Right lobe of liver (tissue), 6 donors: Measurements from ENCODE around the gene LPA. TPM values are rescaled to one million over a fixed set of nuclear protein-coding genes. Genes with fewer than 3 reads are reported as not detected.
"Not testable (repeated sequence)": the region's sequence is repeated elsewhere in the genome, so short reads cannot be mapped to it uniquely, and the experiment has no call there.

Source experiments
- ATAC-seq, 4 donors: fragments of 200-7000 bp; cut with Tn5 transposase; one replicate each; pipeline ENCODE4 v1.9.1; 2020; ENCODE audit warnings: mild to moderate bottlenecking in 4 of 4, moderate library complexity in 4 of 4
- DNase-seq, 3 donors: peaks; one replicate each; pipeline ENCODE4 v3.0.0-alpha.2; 2020
- H3K27ac ChIP-seq, 3 donors: fragments of 200-600 bp; one replicate each; pipeline ENCODE4 v1.8.0; 2022
- H3K27me3 ChIP-seq, 2 donors: fragments of 200-600 bp; one replicate each; pipeline ENCODE4 v1.8.0; 2022
- H3K36me3 ChIP-seq, 4 donors: fragments of 200-600 bp; sonication (generic) in 1 of 4; one replicate each; pipeline versions ENCODE4 v1.5.1 to v1.8.0; 2017 to 2022; ENCODE audit warnings: control low read depth in 1 of 4
- H3K4me1 ChIP-seq, 4 donors: fragments of 200-600 bp; sonication (generic) in 1 of 4; one replicate each; pipeline versions ENCODE4 v1.5.1 to v1.8.0; 2017 to 2022; ENCODE audit warnings: control low read depth in 1 of 4
- H3K4me3 ChIP-seq, 3 donors: fragments of 200-600 bp; one replicate each; pipeline ENCODE4 v1.8.0; 2022
- H3K9me3 ChIP-seq, 4 donors: fragments of 200-600 bp; sonication (generic) in 1 of 4; one replicate each; pipeline versions ENCODE4 v1.5.1 to v1.8.0; 2017 to 2022; ENCODE audit warnings: control low read depth in 1 of 4
- CTCF ChIP-seq, 4 donors: fragments of 200-600 bp in 3 of 4; fragments of 450-650 bp in 1 of 4; IDR thresholded peaks; one replicate each; pipeline versions ENCODE4 v1.5.1 to v1.8.0; 2016 to 2022; ENCODE audit warnings: antibody characterized with exemption in 4 of 4, mild to moderate bottlenecking in 2 of 4
- POLR2A ChIP-seq: fragments of 450-650 bp; IDR thresholded peaks from one replicate; pipeline ENCODE4 v1.6.1; 2017; ENCODE audit warnings: antibody characterized with exemption, mild to moderate bottlenecking
- WGBS: methylation state at CpG from one replicate; pipeline ENCODE4 v1.1.6; 2018; ENCODE audit warnings: low coverage, low lambda C conversion rate; ENCODE audit not compliant: insufficient coverage; ENCODE audit errors: missing lambda C conversion rate; 5-methylcytosine and 5-hydroxymethylcytosine counted together
- intact Hi-C, 2 donors: fragments of 100-400 bp; cut with DNase I; formaldehyde crosslinking; loops; one replicate each; pipeline versions ENCODE4 v1.11.2 to v1.14.1; 2022
- total RNA-seq, 6 experiments: library from RNA; depleted of rRNA in 2 of 6; stranded (reverse); fragments of >200 nt in 2 of 6; fragmentation: NEBNext Ultra II Directional in 3 of 6; extraction: Animal tissue kit (Norgen Biotek cat#: 25700) in 3 of 6; gene quantifications; one replicate each; pipeline versions ENCODE4 v1.1.0 to v1.2.4, GENCODE V29; 2016 to 2023
- donor health status: DM: no; HTN: yes; CAD: no.
- donor health status: DM: no; HTN: no; CAD: no.
- donor health status: DM: no; HTN: no; CAD: no.
- donor health status: DM: no; HTN: yes; CAD: no.
- donor health status: DM: no; HTN: yes; CAD: no.

LPA gene
- total RNA-seq, 6 experiments from 2014 or later, result 13.5 to 442 (median 184) TPM

- intact Hi-C loops, result no loop called here
- 91% methylated on average over 1 of the region's 1 CpG for WGBS
- H3K36me3 ChIP-seq, result peaks cover 0 to 58% (median 1%) of the 10 kb centered on the region in 4 donors
Measured at GRCh38 chr6:160535270-160535669, 128.8 kb downstream of the LPA start.

GRCh38 chr6:160534050-160534696 lies 129.9 kb downstream of the LPA start:
- peaks cover 0 to 8% (median 0%) of the 10 kb centered on the region in 4 donors for H3K4me1 ChIP-seq
- H3K27me3 ChIP-seq, result no peaks in the 10 kb centered on the region
- peaks cover 0 to 53% (median 1%) of the 10 kb centered on the region in 4 donors for H3K36me3 ChIP-seq
- ATAC-seq (peak; percentile 79 to 91 (median 85)), DNase-seq (peak in 1 of 3 donors; percentile 27)
- peak; percentile 85 to 92 (median 90) for TF ChIP-seq CTCF (IDR thresholded peaks at IDR 0.05)
- TF ChIP-seq POLR2A, result no peak
- WGBS, result 25% methylated on average over 5 of the region's 9 CpGs
- no peaks in the 10 kb centered on the region for H3K9me3 ChIP-seq
- H3K27ac ChIP-seq, result no peak overlapping the region
- H3K4me3 ChIP-seq, result no peak overlapping the region
- intact Hi-C loops, result no loop called here

More at GRCh38 chr6:160535270-160535669, 128.8 kb downstream of the LPA start:
- Histone ChIP-seq H3K27me3 (no peaks in the 10 kb centered on the region), H3K4me3 (no peak overlapping the region), H3K27ac (no peak overlapping the region), H3K9me3 (no peaks in the 10 kb centered on the region), H3K4me1 (peaks cover 0 to 8% (median 0%) of the 10 kb centered on the region in 4 donors)
- TF ChIP-seq POLR2A, result no peak
- no peak for TF ChIP-seq CTCF (IDR thresholded peaks at IDR 0.05)
- no peak for DNase-seq
- ATAC-seq, result no peak

- intact Hi-C loops, result no loop called here
- peaks cover 0 to 8% (median 0%) of the 10 kb centered on the region in 4 donors for H3K4me1 ChIP-seq
- 31% methylated on average over 3 of the region's 4 CpGs for whole genome bisulfite sequencing
- no peaks in the 10 kb centered on the region for H3K27me3 ChIP-seq
- ATAC-seq (peak in 2 of 4 donors; percentile 43 to 52), DNase-seq (no peak)
- H3K27ac ChIP-seq, result no peak overlapping the region
- H3K4me3 ChIP-seq, result no peak overlapping the region
- H3K9me3 ChIP-seq, result no peaks in the 10 kb centered on the region
- H3K36me3 ChIP-seq, result peaks cover 0 to 51% (median 1%) of the 10 kb centered on the region in 4 donors
- TF ChIP-seq CTCF (IDR thresholded peaks at IDR 0.05), result no peak
- no peak for TF ChIP-seq POLR2A
Measured at GRCh38 chr6:160532315-160532714, 131.8 kb downstream of the LPA start.

GRCh38 chr6:160531826-160532225 lies 132.2 kb downstream of the LPA start:
- Histone ChIP-seq H3K9me3 (no peaks in the 10 kb centered on the region), H3K27ac (no peak overlapping the region), H3K27me3 (no peaks in the 10 kb centered on the region), H3K4me3 (no peak overlapping the region), H3K4me1 (peaks cover 0 to 8% (median 0%) of the 10 kb centered on the region in 4 donors), H3K36me3 (peaks cover 0 to 49% (median 1%) of the 10 kb centered on the region in 4 donors)
- WGBS, result 92% methylated on average over 2 of the region's 2 CpGs
- no peak for DNase-seq
- intact Hi-C loops, result no loop called here
- ATAC-seq, result no peak
- TF ChIP-seq POLR2A (no peak), CTCF (IDR thresholded peaks at IDR 0.05) (no peak)

GRCh38 chr6:160529524-160529923 lies 134.6 kb downstream of the LPA start:
- intact Hi-C loops, H3K4me3 ChIP-seq, H3K4me1 ChIP-seq, ATAC-seq, H3K9me3 ChIP-seq, DNase-seq, H3K27me3 ChIP-seq, H3K27ac ChIP-seq: not testable (repeated sequence)
- H3K36me3 ChIP-seq, result peaks cover 0 to 47% (median 1%) of the 10 kb centered on the region in 4 donors
- 91% methylated on average over 5 of the region's 5 CpGs for WGBS
